VCaP (cell line): Measurements from ENCODE around the gene TMEM92.

Experiments
- H3K27ac ChIP-seq: fragments of 450-650 bp; 2 replicates; pipeline ENCODE4 v1.5.1; 2017
- CTCF ChIP-seq: fragments of 450-650 bp; conservative IDR thresholded peaks from 2 replicates; pipeline ENCODE4 v1.5.1; 2017; ENCODE audit warnings: mild to moderate bottlenecking, moderate library complexity

The TMEM92 gene

GRCh38 chr17:50289278-50289677, 15.0 kb downstream of the TMEM92 start:
- no peak for TF ChIP-seq CTCF
- no peak overlapping the region for H3K27ac ChIP-seq

DNA sequence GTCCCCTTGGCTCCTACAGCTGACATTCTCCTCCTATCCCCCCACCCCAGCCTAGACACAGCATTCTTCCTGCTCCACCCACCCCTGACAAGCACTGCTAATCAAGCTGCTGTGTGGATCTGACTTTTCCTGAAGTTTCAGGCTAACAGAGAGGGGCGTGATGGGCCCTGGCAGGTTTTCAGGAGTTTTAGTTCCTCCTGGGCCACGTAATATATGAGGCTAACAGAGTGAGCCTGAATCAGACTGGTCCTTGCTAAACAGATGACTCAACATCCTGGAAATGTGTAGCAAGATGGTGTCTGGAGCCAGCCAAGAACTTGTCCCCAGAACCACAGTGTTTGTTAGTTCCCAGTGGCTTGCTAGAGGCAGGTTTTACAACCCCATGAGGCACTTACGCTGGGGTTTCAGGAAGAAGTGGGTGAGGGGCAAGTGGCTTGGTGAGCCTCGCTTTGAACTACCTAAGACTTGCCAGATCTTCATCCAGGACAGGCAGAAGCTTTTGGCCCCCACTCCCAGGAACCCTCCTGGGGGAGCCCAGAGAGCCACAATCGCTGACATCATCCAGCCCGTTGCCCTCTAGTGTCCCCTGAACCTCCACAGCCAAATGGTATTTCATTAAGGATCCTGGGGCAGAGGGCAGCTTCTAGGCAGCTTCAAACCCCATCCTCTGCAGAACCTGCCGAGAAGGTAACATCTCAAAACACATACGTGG, 15.9 kb downstream of the TMEM92 start:
- H3K27ac ChIP-seq: no peak overlapping the region
- TF ChIP-seq CTCF: no peak

GRCh38 chr17:50290933-50291332, 16.7 kb downstream of the TMEM92 start:
- H3K27ac ChIP-seq: no peak overlapping the region
- no peak for TF ChIP-seq CTCF

GRCh38 chr17:50292465-50292864, 18.2 kb downstream of the TMEM92 start:
- no peak for TF ChIP-seq CTCF
- H3K27ac ChIP-seq: no peak overlapping the region

- H3K27ac ChIP-seq: no peak overlapping the region
- TF ChIP-seq CTCF: no peak
These were observed 20.8 kb downstream of the TMEM92 start for GRCh38 chr17:50295021-50295420.

DNA sequence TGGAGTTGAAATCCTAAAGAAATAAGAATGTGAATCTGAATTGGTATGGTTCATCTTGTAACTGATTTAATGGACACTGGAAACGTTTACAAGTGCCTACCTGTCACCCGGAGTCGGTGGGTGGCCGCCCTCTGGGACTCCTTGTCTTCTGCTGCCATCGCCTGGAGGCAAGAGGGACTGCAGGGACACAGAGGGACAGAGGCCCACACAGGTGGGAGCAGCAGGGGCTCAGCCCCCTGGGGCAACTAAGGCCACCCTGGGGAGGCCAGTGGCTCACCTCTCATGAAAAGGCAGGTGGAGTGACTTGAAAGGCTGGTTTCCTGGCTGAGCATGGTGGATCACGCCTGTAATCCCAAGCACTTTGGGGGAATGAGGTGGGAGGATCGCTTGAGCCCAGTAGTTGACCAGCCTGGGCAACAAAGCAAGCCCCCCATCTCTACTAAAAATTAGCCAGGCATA, 23.2 kb downstream of the TMEM92 start:
- no peak overlapping the region for H3K27ac ChIP-seq
- TF ChIP-seq CTCF: peak; percentile 97

- no peak for TF ChIP-seq CTCF
- no peak overlapping the region for H3K27ac ChIP-seq
These were observed 23.8 kb downstream of the TMEM92 start for GRCh38 chr17:50298018-50298417.
